ENCODE measurements around the gene GALM.

- no peak for TF ChIP-seq CTCF (IDR thresholded peaks at IDR 0.05 in 2 of 3, conservative IDR thresholded peaks at IDR 0.05 in 1 of 3; ENCODE audit: control insufficient read depth in 2 of 3, extremely low read depth in 1 of 3, insufficient read depth in 1 of 3, low read depth in 3 of 3, low read length in 3 of 3)
- no peak for TF ChIP-seq ZNF24 (IDR thresholded peaks at IDR 0.05)
- no peak for TF ChIP-seq RAD21 (IDR thresholded peaks at IDR 0.05; ENCODE audit: insufficient read depth, low read depth, low read length)
- TF ChIP-seq CBFB (IDR thresholded peaks at IDR 0.05; ENCODE audit: low read depth): no peak
- no peak for TF ChIP-seq STAT3 (IDR thresholded peaks at IDR 0.05; ENCODE audit: low read depth, low read length)
These were observed 34.3 kb downstream of the GALM start for GRCh38 chr2:38700113-38700785.
